ENCODE measurements around the gene ADGRV1.

GRCh38 chr5:91177085-91177484 lies 618.5 kb downstream of the ADGRV1 start:
- no peak for TF ChIP-seq CTCF (IDR thresholded peaks at IDR 0.05)
- TF ChIP-seq POLR2A (IDR thresholded peaks at IDR 0.05), result no peak

All from Peyer's patch (tissue), 4 donors.